Neutrophil (primary cell): ENCODE data around the gene FBN1.

ENCODE experiments used
- H3K27ac ChIP-seq: fragments of 200-600 bp; sonication (generic); 2 replicates; pipeline ENCODE4 v1.5.1; 2016; ENCODE audit warnings: mild to moderate bottlenecking, moderate library complexity
- H3K27me3 ChIP-seq: fragments of 200-600 bp; sonication (generic); 2 replicates; pipeline ENCODE4 v1.6.0; 2016; ENCODE audit warnings: mild to moderate bottlenecking
- H3K36me3 ChIP-seq: fragments of 200-600 bp; sonication (generic); 2 replicates; pipeline ENCODE4 v1.5.1; 2017
- H3K4me1 ChIP-seq, 2 experiments: fragments of 200-600 bp in 1 of 2; sonication (generic) in 1 of 2; 1 replicate in 1 of 2; 2 replicates in 1 of 2; pipeline versions ENCODE4 v1.5.1 to v1.6.1; 2013 to 2016; ENCODE audit warnings: low read depth in 1 of 2, low read length in 1 of 2, mild to moderate bottlenecking in 1 of 2, moderate library complexity in 1 of 2; ENCODE audit not compliant: control insufficient read depth in 1 of 2, insufficient read depth in 1 of 2
- H3K4me3 ChIP-seq, 2 experiments: fragments of 200-600 bp in 1 of 2; sonication (generic) in 1 of 2; 1 replicate in 1 of 2; 2 replicates in 1 of 2; pipeline ENCODE4 v1.5.1; 2013 to 2016; ENCODE audit warnings: low read depth in 1 of 2, low read length in 1 of 2, mild to moderate bottlenecking in 1 of 2, moderate library complexity in 1 of 2
- H3K9me3 ChIP-seq: fragments of 200-600 bp; sonication (generic); 2 replicates; pipeline ENCODE4 v1.5.1; 2016
- TF ChIP-seq, protein P1 (sequence below): fragments of 200-600 bp; sonication (generic); IDR thresholded peaks from 2 replicates; pipeline ENCODE4 v1.5.1; 2016; ENCODE audit warnings: antibody characterized with exemption

FBN1 gene

DNA sequence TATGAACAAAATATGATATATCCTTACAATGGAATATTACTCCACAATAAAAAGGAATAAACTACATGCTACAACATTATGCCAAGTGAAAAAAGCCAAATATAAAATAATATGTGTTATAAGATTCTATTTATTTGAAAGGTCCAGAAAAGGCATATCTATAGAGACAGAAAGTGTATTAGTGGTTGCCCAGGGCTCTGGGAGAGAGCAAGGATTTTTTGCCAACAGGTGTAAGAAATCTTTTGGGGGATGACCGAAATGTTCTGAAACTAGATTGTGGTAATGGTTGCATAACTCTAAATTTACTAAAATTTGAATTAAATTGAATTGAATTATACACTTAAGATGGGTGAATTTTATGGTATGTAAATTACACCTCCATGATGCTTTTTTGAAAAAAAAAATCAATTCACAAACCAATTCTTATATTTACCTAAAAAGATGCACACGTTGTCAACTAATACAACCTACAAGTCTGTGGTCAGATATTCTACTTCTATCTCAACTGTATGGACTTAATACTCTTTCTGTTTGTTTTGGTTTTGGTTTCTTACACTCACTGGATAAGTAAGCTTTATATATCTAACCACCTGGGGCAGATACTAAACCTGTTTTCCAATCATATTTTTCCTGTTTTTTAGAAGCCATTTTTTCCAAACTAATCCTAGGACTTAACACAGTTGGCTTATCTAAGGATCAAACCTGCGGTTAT is 75.8 kb downstream of the FBN1 start:
- Histone ChIP-seq H3K27me3 (no peaks in the 10 kb centered on the region), H3K9me3 (no peaks in the 10 kb centered on the region), H3K4me3 (no peak overlapping the region), H3K4me1 (no peaks in the 10 kb centered on the region), H3K27ac (no peak overlapping the region), H3K36me3 (no peaks in the 10 kb centered on the region)
- TF ChIP-seq, protein P1, sequence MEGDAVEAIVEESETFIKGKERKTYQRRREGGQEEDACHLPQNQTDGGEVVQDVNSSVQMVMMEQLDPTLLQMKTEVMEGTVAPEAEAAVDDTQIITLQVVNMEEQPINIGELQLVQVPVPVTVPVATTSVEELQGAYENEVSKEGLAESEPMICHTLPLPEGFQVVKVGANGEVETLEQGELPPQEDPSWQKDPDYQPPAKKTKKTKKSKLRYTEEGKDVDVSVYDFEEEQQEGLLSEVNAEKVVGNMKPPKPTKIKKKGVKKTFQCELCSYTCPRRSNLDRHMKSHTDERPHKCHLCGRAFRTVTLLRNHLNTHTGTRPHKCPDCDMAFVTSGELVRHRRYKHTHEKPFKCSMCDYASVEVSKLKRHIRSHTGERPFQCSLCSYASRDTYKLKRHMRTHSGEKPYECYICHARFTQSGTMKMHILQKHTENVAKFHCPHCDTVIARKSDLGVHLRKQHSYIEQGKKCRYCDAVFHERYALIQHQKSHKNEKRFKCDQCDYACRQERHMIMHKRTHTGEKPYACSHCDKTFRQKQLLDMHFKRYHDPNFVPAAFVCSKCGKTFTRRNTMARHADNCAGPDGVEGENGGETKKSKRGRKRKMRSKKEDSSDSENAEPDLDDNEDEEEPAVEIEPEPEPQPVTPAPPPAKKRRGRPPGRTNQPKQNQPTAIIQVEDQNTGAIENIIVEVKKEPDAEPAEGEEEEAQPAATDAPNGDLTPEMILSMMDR: no peak

DNA sequence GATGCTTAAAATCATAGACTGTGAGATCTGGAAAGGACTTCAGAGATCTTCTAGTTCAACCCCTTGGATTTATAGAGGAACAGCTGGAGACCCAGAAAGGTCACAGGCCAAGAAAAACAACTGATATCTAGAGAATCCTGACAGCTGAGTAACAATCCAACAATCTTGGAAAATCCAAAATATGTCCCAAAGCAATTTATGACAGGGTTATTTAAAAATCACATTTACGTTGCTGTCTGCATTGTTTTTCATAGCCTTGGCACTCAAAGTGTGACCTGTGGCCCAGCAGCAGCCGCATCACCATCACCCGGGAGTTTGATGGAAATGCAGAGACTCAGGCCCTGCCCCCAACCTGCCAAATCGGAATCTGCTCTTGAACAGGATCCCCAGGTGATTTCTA is 78.8 kb downstream of the FBN1 start:
- Histone ChIP-seq H3K9me3 (no peaks in the 10 kb centered on the region), H3K4me3 (no peak overlapping the region), H3K27me3 (no peaks in the 10 kb centered on the region), H3K4me1 (no peaks in the 10 kb centered on the region), H3K36me3 (no peaks in the 10 kb centered on the region), H3K27ac (no peak overlapping the region)
- TF ChIP-seq, protein P1: no peak

DNA sequence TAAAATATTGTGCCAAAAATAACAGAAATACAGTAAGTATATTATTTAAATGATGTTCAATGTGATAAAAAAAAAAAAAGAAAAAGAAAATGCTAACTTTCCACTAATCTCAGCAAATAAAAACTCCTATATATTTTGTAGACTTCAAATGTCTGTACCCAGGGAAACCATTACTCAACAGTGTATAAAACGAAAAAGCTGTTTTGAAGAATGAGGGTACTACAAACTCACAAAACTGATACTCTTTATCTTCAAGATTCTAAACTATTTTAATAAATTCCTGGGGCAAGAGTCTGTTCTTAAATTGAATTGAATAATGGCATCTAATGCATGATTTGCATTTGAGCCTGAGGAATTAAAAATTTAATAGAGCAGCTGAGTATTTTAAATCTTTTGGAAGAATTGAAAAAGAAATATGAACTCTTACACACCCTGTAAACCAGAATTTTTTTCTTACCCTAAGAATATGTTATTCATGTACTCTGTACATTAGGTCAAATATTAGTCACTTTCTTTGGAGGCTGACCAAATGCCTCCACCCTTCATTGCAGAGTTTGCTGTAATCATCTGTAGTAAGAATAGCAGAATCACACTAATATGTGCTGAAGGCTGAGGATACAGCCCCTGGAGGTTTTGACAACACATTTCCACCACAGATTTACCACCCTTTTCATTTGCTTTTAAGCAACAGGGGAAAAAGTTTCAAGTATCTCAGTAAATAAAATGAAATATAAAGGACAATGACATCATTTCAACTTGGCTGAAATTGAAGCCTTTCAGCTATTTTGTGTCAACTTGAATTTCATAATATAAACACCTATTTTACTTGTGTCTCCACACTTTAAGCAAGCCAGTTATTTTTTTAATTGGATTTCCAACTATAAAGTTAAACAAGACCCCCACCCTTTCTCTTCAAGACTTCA is 79.7 kb downstream of the FBN1 start:
- H3K36me3 ChIP-seq: no peaks in the 10 kb centered on the region
- H3K4me3 ChIP-seq: no peak overlapping the region
- H3K27ac ChIP-seq: no peak overlapping the region
- no peaks in the 10 kb centered on the region for H3K9me3 ChIP-seq
- H3K27me3 ChIP-seq: no peaks in the 10 kb centered on the region
- peaks cover 0 to 3% of the 10 kb centered on the region in 2 experiments for H3K4me1 ChIP-seq
- TF ChIP-seq, protein P1: no peak

DNA sequence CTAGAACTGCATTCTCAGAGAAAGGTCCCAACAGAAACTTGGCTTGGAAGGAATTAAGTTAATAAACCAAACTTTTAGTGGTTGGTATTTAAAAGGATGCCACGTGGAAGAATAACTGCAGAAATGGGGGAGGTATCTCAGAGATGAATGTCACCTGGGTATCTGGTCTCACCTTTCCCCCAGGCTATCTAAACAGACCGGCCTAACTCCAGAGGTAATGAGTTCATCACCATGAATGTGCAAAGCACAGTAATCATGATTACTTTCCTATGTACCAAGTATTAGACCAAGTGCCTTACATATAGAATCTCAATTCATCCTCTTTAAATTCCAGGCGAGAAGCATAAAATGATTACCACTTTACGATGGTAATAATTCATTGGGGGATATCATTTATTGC is 80.8 kb downstream of the FBN1 start:
- H3K9me3 ChIP-seq: no peaks in the 10 kb centered on the region
- H3K4me1 ChIP-seq: peaks cover 0 to 5% of the 10 kb centered on the region in 2 experiments
- TF ChIP-seq, protein P1: no peak
- H3K36me3 ChIP-seq: no peaks in the 10 kb centered on the region
- H3K27ac ChIP-seq: no peak overlapping the region
- no peak overlapping the region for H3K4me3 ChIP-seq
- H3K27me3 ChIP-seq: no peaks in the 10 kb centered on the region

DNA sequence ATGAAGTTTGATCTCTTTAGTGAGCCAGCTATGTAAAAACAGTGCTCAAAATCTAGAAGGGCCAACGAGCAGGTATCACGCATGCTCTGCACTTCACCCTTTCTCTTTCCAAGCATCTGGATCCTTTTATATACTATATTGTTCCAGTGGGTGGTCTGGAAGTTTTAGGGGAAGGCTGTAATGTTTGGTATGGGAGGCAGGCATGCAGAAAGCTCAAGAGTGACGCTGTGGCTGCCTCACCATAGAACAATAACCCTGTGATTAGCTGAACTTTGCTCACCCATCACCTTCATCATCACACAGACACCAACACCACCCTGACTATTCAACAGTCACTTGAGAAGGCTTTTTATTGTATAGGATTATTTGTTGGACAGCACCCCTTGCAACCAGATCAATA is 81.6 kb downstream of the FBN1 start:
- TF ChIP-seq, protein P1: no peak
- Histone ChIP-seq H3K36me3 (no peaks in the 10 kb centered on the region), H3K27ac (no peak overlapping the region), H3K9me3 (no peaks in the 10 kb centered on the region), H3K4me3 (no peak overlapping the region), H3K27me3 (no peaks in the 10 kb centered on the region), H3K4me1 (peaks cover 0 to 5% of the 10 kb centered on the region in 2 experiments)
